GM23338 (cell line): ENCODE results near the gene GFOD1. TPM values are rescaled to one million over a fixed set of nuclear protein-coding genes. Genes with fewer than 3 reads are reported as not detected.

Experiments used
- ATAC-seq: fragments of 200-7000 bp; cut with Tn5 transposase; 3 replicates; pipeline ENCODE4 v1.9.1; 2020
- DNase-seq: peaks from one replicate; pipeline ENCODE4 v3.0.0-alpha.2; 2015; ENCODE audit warnings: low spot score
- H2AFZ ChIP-seq: fragments of 200-600 bp; sonication (generic); 2 replicates; pipeline ENCODE4 v1.8.0; 2016; ENCODE audit warnings: antibody characterized with exemption, mild to moderate bottlenecking, moderate library complexity
- H3F3A ChIP-seq: fragments of 200-600 bp; sonication (generic); replicated peaks from 2 replicates; pipeline ENCODE4 v1.8.0; 2017; ENCODE audit warnings: antibody characterized with exemption, mixed run types, low read depth
- H3K27ac ChIP-seq: fragments of 200-600 bp; sonication (generic); 2 replicates; pipeline ENCODE4 v1.6.1; 2016; ENCODE audit warnings: low read depth
- H3K27me3 ChIP-seq: fragments of 200-600 bp; sonication (generic); 2 replicates; pipeline ENCODE4 v1.8.0; 2016; ENCODE audit warnings: mild to moderate bottlenecking, mixed run types, moderate library complexity; ENCODE audit not compliant: insufficient read depth
- H3K36me3 ChIP-seq: fragments of 200-600 bp; sonication (generic); 2 replicates; pipeline ENCODE4 v1.8.0; 2016; ENCODE audit warnings: mild to moderate bottlenecking; ENCODE audit not compliant: insufficient read depth
- H3K4me1 ChIP-seq: fragments of 200-600 bp; sonication (generic); 2 replicates; pipeline ENCODE4 v1.8.0; 2016; ENCODE audit warnings: mild to moderate bottlenecking, moderate library complexity; ENCODE audit not compliant: insufficient read depth
- H3K4me2 ChIP-seq: fragments of 200-600 bp; sonication (generic); 2 replicates; pipeline ENCODE4 v1.7.1; 2017; ENCODE audit warnings: mixed run types
- H3K4me3 ChIP-seq: fragments of 200-600 bp; sonication (generic); 2 replicates; pipeline ENCODE4 v1.6.1; 2016; ENCODE audit warnings: mixed run types
- H3K79me2 ChIP-seq: fragments of 200-600 bp; sonication (generic); replicated peaks from 2 replicates; pipeline ENCODE4 v1.8.0; 2017; ENCODE audit warnings: mild to moderate bottlenecking; ENCODE audit not compliant: insufficient read depth
- H3K9me2 ChIP-seq: fragments of 200-600 bp; sonication (generic); 2 replicates; pipeline ENCODE4 v1.8.0; 2017; ENCODE audit not compliant: insufficient read depth
- H4K20me1 ChIP-seq: fragments of 200-600 bp; sonication (generic); replicated peaks from 2 replicates; pipeline ENCODE4 v1.8.0; 2017; ENCODE audit warnings: mild to moderate bottlenecking; ENCODE audit not compliant: insufficient read depth
- H3K27ac Mint-ChIP-seq: 2 replicates; pipeline ENCODE4 v1.8.0; 2020; ENCODE audit warnings: inconsistent platforms, mild to moderate bottlenecking, moderate library complexity, mixed read lengths
- H3K27me3 Mint-ChIP-seq: 3 replicates; pipeline ENCODE4 v1.8.0; 2022; ENCODE audit warnings: low read depth, mild to moderate bottlenecking, moderate library complexity, mixed read lengths, inconsistent platforms; ENCODE audit not compliant: insufficient read depth, poor library complexity
- H3K36me3 Mint-ChIP-seq: 3 replicates; pipeline ENCODE4 v1.8.0; 2021; ENCODE audit warnings: low read depth, mild to moderate bottlenecking, inconsistent platforms, moderate library complexity, mixed read lengths
- H3K4me1 Mint-ChIP-seq: 3 replicates; pipeline ENCODE4 v1.8.0; 2020; ENCODE audit warnings: mild to moderate bottlenecking, inconsistent platforms, mixed read lengths
- H3K4me3 Mint-ChIP-seq: 3 replicates; pipeline ENCODE4 v1.8.0; 2021; ENCODE audit warnings: moderate library complexity, mild to moderate bottlenecking, inconsistent platforms, mixed read lengths
- H3K9me3 Mint-ChIP-seq: 3 replicates; pipeline ENCODE4 v1.8.0; 2020; ENCODE audit warnings: moderate library complexity, mild to moderate bottlenecking, inconsistent platforms, mixed read lengths
- CREB1 ChIP-seq: fragments of 250-450 bp; sonication (Bioruptor Pico); IDR thresholded peaks from 2 replicates; pipeline ENCODE4 v1.5.0; 2020; ENCODE audit warnings: low read depth, mild to moderate bottlenecking, moderate library complexity
- CTCF ChIP-seq, 2 experiments: fragments of 200-600 bp in 1 of 2; sonication (generic) in 1 of 2; conservative IDR thresholded peaks; 2 replicates each; pipeline versions ENCODE4 v1.5.1 to v1.6.1; 2016 to 2017; ENCODE audit warnings: antibody characterized with exemption in 2 of 2, low read depth in 2 of 2, mild to moderate bottlenecking in 2 of 2, moderate library complexity in 1 of 2
- ETS1 ChIP-seq: IDR thresholded peaks from 2 replicates; pipeline ENCODE4 v1.6.1; 2016; ENCODE audit warnings: antibody characterized with exemption
- EZH2 ChIP-seq: fragments of 200-600 bp; sonication (generic); IDR thresholded peaks from one replicate; pipeline ENCODE4 v1.8.0; 2017; ENCODE audit warnings: antibody characterized with exemption, mild to moderate bottlenecking, low read depth; ENCODE audit not compliant: unreplicated experiment
- EZH2phosphoT487 ChIP-seq: fragments of 200-600 bp; sonication (generic); IDR thresholded peaks from one replicate; pipeline ENCODE4 v1.8.1; 2018; ENCODE audit warnings: antibody characterized with exemption; ENCODE audit not compliant: unreplicated experiment
- JUNB ChIP-seq: IDR thresholded peaks from one replicate; pipeline ENCODE4 v1.6.1; 2016; ENCODE audit warnings: antibody characterized with exemption; ENCODE audit not compliant: unreplicated experiment
- NANOG ChIP-seq: IDR thresholded peaks from 2 replicates; pipeline ENCODE4 v1.6.1; 2016; ENCODE audit warnings: antibody characterized with exemption, borderline replicate concordance
- POLR2AphosphoS5 ChIP-seq: IDR thresholded peaks from 2 replicates; pipeline ENCODE4 v1.6.1; 2016; ENCODE audit warnings: antibody characterized with exemption, low read depth
- REST ChIP-seq: IDR thresholded peaks from one replicate; pipeline ENCODE4 v1.6.1; 2018; ENCODE audit warnings: antibody characterized with exemption; ENCODE audit not compliant: unreplicated experiment
- STAT1 ChIP-seq: IDR thresholded peaks from one replicate; pipeline ENCODE4 v1.6.1; 2016; ENCODE audit warnings: antibody characterized with exemption; ENCODE audit not compliant: unreplicated experiment
- ZNF114 ChIP-seq: fragments of 250-450 bp; sonication (Bioruptor Pico); IDR thresholded peaks from 2 replicates; pipeline ENCODE4 v1.5.0; 2020; ENCODE audit warnings: mild to moderate bottlenecking, moderate library complexity
- ZNF331 ChIP-seq: fragments of 250-450 bp; sonication (Bioruptor Pico); IDR thresholded peaks from 2 replicates; pipeline ENCODE4 v1.5.0; 2020; ENCODE audit warnings: low read depth, mild to moderate bottlenecking, moderate library complexity
- ZNF462 ChIP-seq: fragments of 250-450 bp; sonication (Bioruptor Pico); IDR thresholded peaks from 2 replicates; pipeline ENCODE4 v1.5.0; 2020; ENCODE audit warnings: mild to moderate bottlenecking, moderate library complexity
- polyA plus RNA-seq: library from polyadenylated mRNA; unstranded; fragments of >200 nt; fragmentation: Nextera tagmentation; extraction: Ambion mirVana; gene quantifications from 2 replicates; pipeline ENCODE4 v1.2.1, GENCODE V29; 2016
- total RNA-seq: library from RNA; depleted of rRNA; stranded (reverse); fragments of >200 nt; shearing (Covaris generic); gene quantifications from 2 replicates; pipeline ENCODE4 v1.2.3, GENCODE V29; 2014

GFOD1 gene
- total and polyA plus RNA-seq, 2 experiments from 2014 or later = 4.9 to 12.8 TPM

- Mint-ChIP-seq H3K27me3 (no peaks in the 10 kb centered on the region), H3K4me1 (peaks cover 13% of the 10 kb centered on the region), H3K27ac (no peak overlapping the region; the same call in 1 of the 2 replicates), H3K36me3 (peaks cover 6% of the 10 kb centered on the region; the same call in 2 of the 3 replicates), H3K9me3 (no peaks in the 10 kb centered on the region; the same call in 2 of the 3 replicates), H3K4me3 (no peak overlapping the region)
- H4K20me1 ChIP-seq = no peaks in the 10 kb centered on the region; the same call in 1 of the 2 replicates
- TF ChIP-seq ZNF331 (no peak), CTCF (conservative IDR thresholded peaks at IDR 0.05; ENCODE audit: low read depth in 2 of 2) (no peak), EZH2phosphoT487 (no peak), EZH2 (no peak), NANOG (no peak), ZNF462 (CRISPR knock-in tag) (no peak), STAT1 (no peak), ETS1 (no peak), POLR2AphosphoS5 (no peak), JUNB (no peak), ZNF114 (CRISPR knock-in tag) (no peak), REST (no peak), CREB1 (no peak)
- no peaks in the 10 kb centered on the region for H3K9me2 ChIP-seq
- no peak overlapping the region for H3K27ac ChIP-seq
- H3K4me3 ChIP-seq = no peak overlapping the region
- H3K4me2 ChIP-seq = no peak overlapping the region
- ATAC-seq (no peak), DNase-seq (no peak)
- H3K36me3 ChIP-seq = no peaks in the 10 kb centered on the region
- no peaks in the 10 kb centered on the region for H3F3A ChIP-seq
- no peak overlapping the region for H2AFZ ChIP-seq
- no peaks in the 10 kb centered on the region; the same call in 1 of the 2 replicates for H3K4me1 ChIP-seq
- H3K27me3 ChIP-seq = peaks cover 7% of the 10 kb centered on the region
- H3K79me2 ChIP-seq = peaks cover 38% of the 10 kb centered on the region
These were observed 8.9 kb downstream of the GFOD1 start for GRCh38 chr6:13478525-13478966.
